IMR-90 (cell line): ENCODE measurements around the gene TCEA2. TPM values are rescaled to one million over a fixed set of nuclear protein-coding genes. Genes with fewer than 3 reads are reported as not detected.

ENCODE experiments used
- ATAC-seq: fragments of 200-7000 bp; cut with Tn5 transposase; 2 replicates; pipeline ENCODE4 v1.9.1; 2020; ENCODE audit warnings: low read depth, mild to moderate bottlenecking, moderate library complexity
- BruUV-seq: library from RNA; stranded (reverse); fragments of 400-500 nt; replicated peaks from 2 replicates; lab custom pipeline; 2021; lab: Mats Ljungman, UMichigan
- CTCF ChIA-PET: fragments of 300-600 bp; formaldehyde crosslinking; extraction: SDS; loops from one replicate; lab custom pipeline; 2021; ENCODE audit warnings: antibody characterized with exemption; lab: Yijun Ruan, JAX
- POLR2A ChIA-PET: fragments of 300-600 bp; sonication (Branson Sonifier 250); formaldehyde crosslinking; loops from one replicate; lab custom pipeline; 2022; ENCODE audit warnings: antibody characterized with exemption; ENCODE audit not compliant: unreplicated experiment; lab: Charles Lee
- DNase-seq: peaks from one replicate; pipeline ENCODE4 v3.0.0; 2013
- H2AFZ ChIP-seq: replicated peaks from 2 replicates; pipeline ENCODE3; 2013; ENCODE audit warnings: low read length, mild to moderate bottlenecking; ENCODE audit not compliant: poor library complexity
- H2AK5ac ChIP-seq: 2 replicates; pipeline ENCODE4 v1.6.1; 2013; ENCODE audit warnings: low read depth, low read length, inconsistent platforms
- H2AK9ac ChIP-seq: replicated peaks from 2 replicates; pipeline ENCODE3; 2013; ENCODE audit warnings: mild to moderate bottlenecking, low read depth, low read length, moderate library complexity; ENCODE audit not compliant: poor library complexity
- H2BK120ac ChIP-seq: 2 replicates; pipeline ENCODE4 v1.6.1; 2013; ENCODE audit warnings: low read depth, low read length, inconsistent platforms
- H2BK15ac ChIP-seq: 3 replicates; pipeline ENCODE4 v1.6.1; 2013; ENCODE audit warnings: low read depth, low read length, inconsistent platforms
- H2BK20ac ChIP-seq: 2 replicates; pipeline ENCODE4 v1.6.1; 2013; ENCODE audit warnings: low read depth, mild to moderate bottlenecking, inconsistent platforms, low read length, moderate library complexity
- H2BK5ac ChIP-seq: 2 replicates; pipeline ENCODE4 v1.6.1; 2013; ENCODE audit warnings: mild to moderate bottlenecking, low read depth, low read length, inconsistent platforms; ENCODE audit not compliant: poor library complexity, severe bottlenecking
- H3K14ac ChIP-seq: replicated peaks from 2 replicates; pipeline ENCODE4 v1.6.1; 2013; ENCODE audit warnings: low read depth, low read length, inconsistent platforms
- H3K18ac ChIP-seq: 2 replicates; pipeline ENCODE4 v1.6.1; 2013; ENCODE audit warnings: low read depth, low read length, control low read depth
- H3K23ac ChIP-seq: 2 replicates; pipeline ENCODE4 v1.6.1; 2013; ENCODE audit warnings: low read depth, low read length, inconsistent platforms
- H3K27ac ChIP-seq: 2 replicates; pipeline ENCODE4 v1.5.1; 2013; ENCODE audit warnings: mild to moderate bottlenecking, control low read depth, low read length; ENCODE audit not compliant: insufficient read depth
- H3K27me3 ChIP-seq: 2 replicates; pipeline ENCODE4 v1.6.1; 2013; ENCODE audit warnings: low read length; ENCODE audit not compliant: control insufficient read depth, insufficient read depth
- H3K36me3 ChIP-seq: 2 replicates; pipeline ENCODE4 v1.6.1; 2013; ENCODE audit warnings: low read length, mixed read lengths; ENCODE audit not compliant: control insufficient read depth, insufficient read depth
- H3K4ac ChIP-seq: 2 replicates; pipeline ENCODE4 v1.6.1; 2013; ENCODE audit warnings: low read depth, low read length, inconsistent platforms
- H3K4me1 ChIP-seq: 2 replicates; pipeline ENCODE4 v1.6.1; 2013; ENCODE audit warnings: low read length, mixed read lengths; ENCODE audit not compliant: control insufficient read depth, insufficient read depth
- H3K4me2 ChIP-seq: 2 replicates; pipeline ENCODE4 v1.6.1; 2013; ENCODE audit warnings: low read depth, mild to moderate bottlenecking, control low read depth, low read length, moderate library complexity
- H3K4me3 ChIP-seq: 2 replicates; pipeline ENCODE4 v1.5.1; 2013; ENCODE audit warnings: low read depth, mild to moderate bottlenecking, control low read depth, low read length, moderate library complexity; ENCODE audit not compliant: insufficient read depth
- H3K56ac ChIP-seq: 2 replicates; pipeline ENCODE4 v1.6.1; 2013; ENCODE audit warnings: low read length, inconsistent platforms; ENCODE audit not compliant: insufficient read depth; ENCODE audit errors: extremely low read depth
- H3K79me1 ChIP-seq, 2 experiments: 2 replicates each; pipeline ENCODE4 v1.6.1; 2013; ENCODE audit warnings: low read length in 2 of 2, inconsistent platforms in 1 of 2, low read depth in 1 of 2
- H3K9ac ChIP-seq: 2 replicates; pipeline ENCODE4 v1.6.1; 2013; ENCODE audit warnings: low read depth, low read length, control low read depth
- H3K9me1 ChIP-seq: 2 replicates; pipeline ENCODE4 v1.6.1; 2013; ENCODE audit warnings: low read length, inconsistent platforms; ENCODE audit not compliant: insufficient read depth
- H3K9me3 ChIP-seq: 2 replicates; pipeline ENCODE4 v1.6.1; 2013; ENCODE audit warnings: low read length; ENCODE audit not compliant: control insufficient read depth, insufficient read depth
- H4K20me1 ChIP-seq: 2 replicates; pipeline ENCODE4 v1.6.1; 2013; ENCODE audit warnings: low read length, inconsistent platforms; ENCODE audit not compliant: insufficient read depth
- H4K5ac ChIP-seq: 2 replicates; pipeline ENCODE4 v1.6.1; 2013; ENCODE audit warnings: mild to moderate bottlenecking, low read depth, low read length, control low read depth
- H4K8ac ChIP-seq, 2 experiments: 2 replicates each; pipeline ENCODE4 v1.6.1; 2013; ENCODE audit warnings: low read depth in 2 of 2, low read length in 2 of 2, control low read depth in 1 of 2, inconsistent platforms in 1 of 2
- H4K91ac ChIP-seq: 2 replicates; pipeline ENCODE4 v1.6.1; 2013; ENCODE audit warnings: low read depth, low read length, inconsistent platforms; ENCODE audit not compliant: insufficient read depth
- BHLHE40 ChIP-seq: fragments of 150-350 bp; IDR thresholded peaks from 2 replicates; pipeline ENCODE4 v1.6.1; 2016; ENCODE audit warnings: mild to moderate bottlenecking, low read depth, low read length
- CEBPB ChIP-seq: IDR thresholded peaks from 2 replicates; pipeline ENCODE4 v1.6.1; 2012; ENCODE audit warnings: low read depth, low read length, improper control_type of control experiment
- CHD1 ChIP-seq: IDR thresholded peaks from 2 replicates; pipeline ENCODE4 v1.6.1; 2012; ENCODE audit warnings: low read depth, low read length, improper control_type of control experiment
- FOS ChIP-seq: fragments of 150-350 bp; IDR thresholded peaks from 2 replicates; pipeline ENCODE4 v1.6.1; 2016; ENCODE audit warnings: low read depth, low read length
- MAFK ChIP-seq: IDR thresholded peaks from 2 replicates; pipeline ENCODE4 v1.6.1; 2012; ENCODE audit warnings: low read depth, low read length, improper control_type of control experiment
- MAZ ChIP-seq: IDR thresholded peaks from 2 replicates; pipeline ENCODE4 v1.6.1; 2012; ENCODE audit warnings: low read depth, mild to moderate bottlenecking, low read length, improper control_type of control experiment, moderate library complexity, borderline replicate concordance
- MXI1 ChIP-seq: IDR thresholded peaks from 2 replicates; pipeline ENCODE4 v1.6.1; 2012; ENCODE audit warnings: low read depth, mild to moderate bottlenecking, low read length, moderate library complexity, borderline replicate concordance
- NFE2L2 ChIP-seq: fragments of 150-350 bp; IDR thresholded peaks from 2 replicates; pipeline ENCODE4 v1.6.1; 2016; ENCODE audit warnings: low read depth, mild to moderate bottlenecking, low read length
- POLR2A ChIP-seq: IDR thresholded peaks from 2 replicates; pipeline ENCODE4 v1.6.1; 2012; ENCODE audit warnings: mild to moderate bottlenecking, low read depth, low read length
- RAD21 ChIP-seq: IDR thresholded peaks from 2 replicates; pipeline ENCODE4 v1.6.1; 2012; ENCODE audit warnings: low read length, improper control_type of control experiment
- RCOR1 ChIP-seq: IDR thresholded peaks from 2 replicates; pipeline ENCODE4 v1.6.1; 2012; ENCODE audit warnings: mild to moderate bottlenecking, low read length, improper control_type of control experiment; ENCODE audit not compliant: insufficient replicate concordance
- RFX5 ChIP-seq: IDR thresholded peaks from 2 replicates; pipeline ENCODE4 v1.8.0; 2012; ENCODE audit warnings: low read depth, mild to moderate bottlenecking, low read length, moderate library complexity
- SMC3 ChIP-seq: fragments of 150-350 bp; IDR thresholded peaks from 2 replicates; pipeline ENCODE4 v1.6.1; 2016; ENCODE audit warnings: low read depth, mild to moderate bottlenecking, antibody characterized with exemption, low read length, moderate library complexity
- WGBS, 2 experiments: methylation state at CpG; one replicate each; pipeline versions ENCODE4 v1.1.5 to v1.1.7; 2013; ENCODE audit warnings: missing lambda C conversion rate in 2 of 2; ENCODE audit not compliant: insufficient read length in 1 of 2; ENCODE audit errors: extremely low coverage in 2 of 2; 5-methylcytosine and 5-hydroxymethylcytosine counted together
- dilution Hi-C: fragments of 300-500 bp; cut with HindIII; formaldehyde crosslinking; loops from one replicate; pipeline ENCODE4 v1.14.3; 2018; ENCODE audit warnings: low sequenced_read_pairs; ENCODE audit not compliant: unreplicated experiment
- in situ Hi-C: fragments of 300-500 bp; cut with MboI; formaldehyde crosslinking; loops from 3 replicates; pipeline ENCODE4 v1.14.3; 2019; ENCODE audit warnings: low sequenced_read_pairs, inconsistent platforms, mixed read lengths
- intact Hi-C: fragments of 100-400 bp; cut with micrococcal nuclease; formaldehyde crosslinking; loops from 2 replicates; pipeline ENCODE4 v1.10.0; 2022
- polyA plus RNA-seq, 3 experiments: library from polyadenylated mRNA; depleted of rRNA; stranded (reverse); fragments of >200 nt; gene quantifications; 2 replicates each; pipeline ENCODE4 v1.2.3, GENCODE V29; 2012; ENCODE audit warnings: low replicate concordance in 1 of 3
- total RNA-seq: library from RNA; depleted of rRNA; stranded (reverse); fragments of >200 nt; gene quantifications from 2 replicates; pipeline ENCODE4 v1.2.3, GENCODE V29; 2012
- TF ChIP-seq, protein P1 (sequence below): conservative IDR thresholded peaks from 2 replicates; pipeline ENCODE4 v1.5.1; 2012; ENCODE audit warnings: mild to moderate bottlenecking, low read depth, low read length, improper control_type of control experiment
- TF ChIP-seq, protein P2 (sequence below): fragments of 150-350 bp; IDR thresholded peaks from 2 replicates; pipeline ENCODE4 v1.6.1; 2016; ENCODE audit warnings: low read depth, mild to moderate bottlenecking, low read length, moderate library complexity, borderline replicate concordance
- TF ChIP-seq, protein P3 (sequence below): fragments of 150-350 bp; IDR thresholded peaks from 2 replicates; pipeline ENCODE4 v1.6.1; 2017; ENCODE audit warnings: mild to moderate bottlenecking, antibody characterized with exemption, low read length, low read depth

TCEA2 gene
- total and polyA plus RNA-seq, 2 of the 4 experiments (the other 2 are of a cell fraction), result 9.3 to 30.0 TPM

DNA sequence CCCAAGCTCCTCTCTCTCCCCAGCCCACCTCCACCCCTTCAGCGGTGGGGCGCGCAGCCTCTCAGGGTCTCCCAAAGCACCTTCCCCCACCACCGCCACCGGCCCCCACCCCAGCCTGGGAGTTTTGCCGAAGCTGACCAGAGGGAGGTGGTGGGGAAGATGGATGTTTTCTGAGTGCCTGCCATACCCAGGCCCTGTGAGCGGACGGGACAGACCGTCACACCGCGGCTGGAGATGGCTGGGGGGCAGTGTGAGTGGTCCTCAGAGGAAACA lies 21.3 kb upstream of the TCEA2 start:
- WGBS, 2 experiments, result no CpG with 5 or more reads among the region's 11 CpGs
- BruUV-seq, result no TSS peak
- CTCF ChIA-PET, result no interaction called here
- no peaks in the 10 kb centered on the region for H3K36me3 ChIP-seq
- dilution Hi-C loops, result no loop called here
- peaks cover 2% of the 10 kb centered on the region; the same call in 1 of the 2 replicates for H3K4me1 ChIP-seq
- no peak for DNase-seq
- H3K9ac ChIP-seq, result no peak overlapping the region
- H3K23ac ChIP-seq, result no peak overlapping the region
- H2BK15ac ChIP-seq, result no peak overlapping the region
- intact Hi-C loops, result no loop called here
- peaks cover under 1% of the 10 kb centered on the region; the same call in 1 of the 2 replicates for H4K20me1 ChIP-seq
- H3K18ac ChIP-seq, result no peak overlapping the region
- H3K14ac ChIP-seq, result no peak overlapping the region
- H2BK120ac ChIP-seq, result no peak overlapping the region
- no peak overlapping the region for H3K4ac ChIP-seq
- in situ Hi-C loops, result no loop called here
- H2AK9ac ChIP-seq, result no peak overlapping the region
- TF ChIP-seq, protein P1, sequence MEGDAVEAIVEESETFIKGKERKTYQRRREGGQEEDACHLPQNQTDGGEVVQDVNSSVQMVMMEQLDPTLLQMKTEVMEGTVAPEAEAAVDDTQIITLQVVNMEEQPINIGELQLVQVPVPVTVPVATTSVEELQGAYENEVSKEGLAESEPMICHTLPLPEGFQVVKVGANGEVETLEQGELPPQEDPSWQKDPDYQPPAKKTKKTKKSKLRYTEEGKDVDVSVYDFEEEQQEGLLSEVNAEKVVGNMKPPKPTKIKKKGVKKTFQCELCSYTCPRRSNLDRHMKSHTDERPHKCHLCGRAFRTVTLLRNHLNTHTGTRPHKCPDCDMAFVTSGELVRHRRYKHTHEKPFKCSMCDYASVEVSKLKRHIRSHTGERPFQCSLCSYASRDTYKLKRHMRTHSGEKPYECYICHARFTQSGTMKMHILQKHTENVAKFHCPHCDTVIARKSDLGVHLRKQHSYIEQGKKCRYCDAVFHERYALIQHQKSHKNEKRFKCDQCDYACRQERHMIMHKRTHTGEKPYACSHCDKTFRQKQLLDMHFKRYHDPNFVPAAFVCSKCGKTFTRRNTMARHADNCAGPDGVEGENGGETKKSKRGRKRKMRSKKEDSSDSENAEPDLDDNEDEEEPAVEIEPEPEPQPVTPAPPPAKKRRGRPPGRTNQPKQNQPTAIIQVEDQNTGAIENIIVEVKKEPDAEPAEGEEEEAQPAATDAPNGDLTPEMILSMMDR, result no peak
- TF ChIP-seq CEBPB, result no peak
- TF ChIP-seq, protein P2, sequence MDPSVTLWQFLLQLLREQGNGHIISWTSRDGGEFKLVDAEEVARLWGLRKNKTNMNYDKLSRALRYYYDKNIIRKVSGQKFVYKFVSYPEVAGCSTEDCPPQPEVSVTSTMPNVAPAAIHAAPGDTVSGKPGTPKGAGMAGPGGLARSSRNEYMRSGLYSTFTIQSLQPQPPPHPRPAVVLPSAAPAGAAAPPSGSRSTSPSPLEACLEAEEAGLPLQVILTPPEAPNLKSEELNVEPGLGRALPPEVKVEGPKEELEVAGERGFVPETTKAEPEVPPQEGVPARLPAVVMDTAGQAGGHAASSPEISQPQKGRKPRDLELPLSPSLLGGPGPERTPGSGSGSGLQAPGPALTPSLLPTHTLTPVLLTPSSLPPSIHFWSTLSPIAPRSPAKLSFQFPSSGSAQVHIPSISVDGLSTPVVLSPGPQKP, result no peak
- no peak for TF ChIP-seq SMC3
- no peak for TF ChIP-seq FOS
- TF ChIP-seq MAZ, result no peak
- no peak for TF ChIP-seq RAD21
- no peak for TF ChIP-seq MAFK
- no peak for TF ChIP-seq POLR2A
- no peak for TF ChIP-seq NFE2L2
- no peak for TF ChIP-seq CHD1
- TF ChIP-seq MXI1, result no peak
- TF ChIP-seq BHLHE40, result no peak
- TF ChIP-seq, protein P3, sequence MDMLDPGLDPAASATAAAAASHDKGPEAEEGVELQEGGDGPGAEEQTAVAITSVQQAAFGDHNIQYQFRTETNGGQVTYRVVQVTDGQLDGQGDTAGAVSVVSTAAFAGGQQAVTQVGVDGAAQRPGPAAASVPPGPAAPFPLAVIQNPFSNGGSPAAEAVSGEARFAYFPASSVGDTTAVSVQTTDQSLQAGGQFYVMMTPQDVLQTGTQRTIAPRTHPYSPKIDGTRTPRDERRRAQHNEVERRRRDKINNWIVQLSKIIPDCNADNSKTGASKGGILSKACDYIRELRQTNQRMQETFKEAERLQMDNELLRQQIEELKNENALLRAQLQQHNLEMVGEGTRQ, result no peak
- TF ChIP-seq RCOR1, result no peak
- TF ChIP-seq RFX5, result no peak
- H4K8ac ChIP-seq, result no peak overlapping the region
- H3K4me3 ChIP-seq, result no peak overlapping the region
- H2BK5ac ChIP-seq, result no peak overlapping the region
- peak overlapping the region; percentile 80 for H2AFZ ChIP-seq
- no peak overlapping the region for H3K4me2 ChIP-seq
- H3K9me1 ChIP-seq, result no peaks in the 10 kb centered on the region
- H3K56ac ChIP-seq, result no peak overlapping the region
- H3K9me3 ChIP-seq, result no peaks in the 10 kb centered on the region
- no peak overlapping the region for H2BK20ac ChIP-seq
- peaks cover 62% of the 10 kb centered on the region for H3K27me3 ChIP-seq
- H3K79me1 ChIP-seq, result no peaks in the 10 kb centered on the region
- no peak overlapping the region for H4K91ac ChIP-seq
- no peak for ATAC-seq
- POLR2A ChIA-PET, result no interaction called here
- no peak overlapping the region for H3K27ac ChIP-seq
- no peak overlapping the region for H4K5ac ChIP-seq
- no peak overlapping the region for H2AK5ac ChIP-seq
